HCT116 (cell line): ENCODE data around the gene HOXB1. TPM values are rescaled to one million over a fixed set of nuclear protein-coding genes. Genes with fewer than 3 reads are reported as not detected.
A peak's percentile ranks its signal among the peaks of the same experiment; 100 is the strongest.

Source experiments
- ATAC-seq: fragments of 200-7000 bp; cut with Tn5 transposase; 2 replicates; pipeline ENCODE4 v1.9.1; 2020; ENCODE audit warnings: mild to moderate bottlenecking, moderate library complexity
- BruUV-seq: library from RNA; stranded (reverse); fragments of 400-500 nt; replicated peaks from 2 replicates; lab custom pipeline; 2021; lab: Mats Ljungman, UMichigan
- CTCF ChIA-PET: fragments of 300-600 bp; sonication (Branson Sonifier 250); formaldehyde crosslinking; loops from one replicate; lab custom pipeline; 2021; ENCODE audit warnings: antibody characterized with exemption; lab: Charles Lee
- POLR2A ChIA-PET: fragments of 300-600, 350-600 bp; sonication (Branson Sonifier 250); formaldehyde crosslinking; loops from one replicate; lab custom pipeline; 2021; ENCODE audit warnings: antibody characterized with exemption; lab: Charles Lee
- RAD21 ChIA-PET, 2 experiments: fragments of 300-600 bp; sonication (Branson Sonifier 250); formaldehyde crosslinking; loops; one replicate each; lab custom pipeline; 2023; ENCODE audit warnings: low total read pairs in 2 of 2; ENCODE audit not compliant: uncharacterized antibody in 2 of 2, unreplicated experiment in 2 of 2, low non-redundant PET in 1 of 2; lab: Charles Lee
- DNase-seq: peaks from one replicate; pipeline ENCODE4 v3.0.0-alpha.2; 2010; ENCODE audit warnings: low read depth, low spot score
- H2AFZ ChIP-seq: fragments of 200-600 bp; shearing (Covaris generic), sonication (generic); 2 replicates; pipeline ENCODE4 v1.6.1; 2017; ENCODE audit warnings: low read depth, mixed run types, mixed read lengths, antibody characterized with exemption, low read length; ENCODE audit not compliant: poor library complexity, severe bottlenecking
- H3K27ac ChIP-seq: 2 replicates; pipeline ENCODE4 v1.5.1; 2012; ENCODE audit warnings: low read depth, low read length
- H3K27me3 ChIP-seq: fragments of 200-600 bp; sonication (generic); 2 replicates; pipeline ENCODE4 v1.6.1; 2016; ENCODE audit warnings: mixed run types, low read length, mixed read lengths; ENCODE audit not compliant: insufficient read depth
- H3K36me3 ChIP-seq, 2 experiments: fragments of 200-500 bp in 1 of 2; fragments of 200-600 bp in 1 of 2; sonication (Bioruptor generic) in 1 of 2; sonication (generic) in 1 of 2; 2 replicates each; pipeline versions ENCODE4 v1.5.1 to v1.6.1; 2014 to 2016; ENCODE audit warnings: low read length in 2 of 2, inconsistent platforms in 1 of 2, mixed read lengths in 1 of 2, mixed run types in 1 of 2; ENCODE audit not compliant: insufficient read depth in 2 of 2, control insufficient read depth in 1 of 2
- H3K4me1 ChIP-seq, 2 experiments: fragments of 200-600 bp in 1 of 2; sonication (generic) in 1 of 2; 2 replicates each; pipeline versions ENCODE4 v1.5.1 to v1.6.1; 2012 to 2017; ENCODE audit warnings: low read length in 2 of 2, inconsistent platforms in 1 of 2, mild to moderate bottlenecking in 1 of 2, mixed read lengths in 1 of 2, mixed run types in 1 of 2, moderate library complexity in 1 of 2; ENCODE audit not compliant: insufficient read depth in 2 of 2, control insufficient read depth in 1 of 2
- H3K4me2 ChIP-seq: fragments of 200-600 bp; sonication (generic); 2 replicates; pipeline ENCODE4 v1.6.1; 2017; ENCODE audit warnings: mixed run types, low read length, mixed read lengths
- H3K4me3 ChIP-seq, 2 experiments: fragments of 200-600 bp in 1 of 2; sonication (generic) in 1 of 2; replicated peaks in 1 of 2; 2 replicates each; pipeline ENCODE4 v1.5.1; 2011 to 2016; ENCODE audit warnings: low read length in 2 of 2, control low read depth in 1 of 2, low read depth in 1 of 2, mild to moderate bottlenecking in 1 of 2, mixed read lengths in 1 of 2, mixed run types in 1 of 2
- H3K79me2 ChIP-seq: fragments of 200-600 bp; sonication (generic); 2 replicates; pipeline ENCODE4 v1.6.1; 2017; ENCODE audit warnings: mild to moderate bottlenecking, mixed run types, low read length, moderate library complexity, mixed read lengths; ENCODE audit not compliant: insufficient read depth
- H3K9ac ChIP-seq: fragments of 200-600 bp; sonication (generic); 2 replicates; pipeline ENCODE4 v1.6.1; 2016; ENCODE audit warnings: low read length, mixed read lengths
- H3K9me2 ChIP-seq: fragments of 200-600 bp; sonication (generic), shearing (Covaris generic); 2 replicates; pipeline ENCODE4 v1.6.1; 2017; ENCODE audit warnings: mixed run types, mild to moderate bottlenecking, moderate library complexity; ENCODE audit not compliant: insufficient read depth
- H3K9me3 ChIP-seq, 2 experiments: fragments of 200-500 bp in 1 of 2; fragments of 200-600 bp in 1 of 2; sonication (Bioruptor generic) in 1 of 2; sonication (generic) in 1 of 2; 2 replicates each; pipeline ENCODE4 v1.6.1; 2014 to 2017; ENCODE audit warnings: low read length in 2 of 2, mixed read lengths in 2 of 2, inconsistent platforms in 1 of 2, low read depth in 1 of 2, mild to moderate bottlenecking in 1 of 2, mixed run types in 1 of 2, moderate library complexity in 1 of 2; ENCODE audit not compliant: control insufficient read depth in 1 of 2, insufficient read depth in 1 of 2
- H4K20me1 ChIP-seq: fragments of 200-600 bp; sonication (generic), shearing (Covaris generic); 2 replicates; pipeline ENCODE4 v1.6.1; 2017; ENCODE audit warnings: mixed run types, mild to moderate bottlenecking, moderate library complexity; ENCODE audit not compliant: insufficient read depth
- ATF3 ChIP-seq: IDR thresholded peaks from 2 replicates; pipeline ENCODE4 v1.6.1; 2012
- CBX3 ChIP-seq: IDR thresholded peaks from 2 replicates; pipeline ENCODE4 v1.6.1; 2012; ENCODE audit warnings: low read depth
- EGR1 ChIP-seq: IDR thresholded peaks from 2 replicates; pipeline ENCODE4 v1.6.1; 2012; ENCODE audit warnings: low read depth
- ELF1 ChIP-seq: IDR thresholded peaks from 2 replicates; pipeline ENCODE4 v1.6.1; 2012; ENCODE audit warnings: low read depth, borderline replicate concordance
- EZH2 ChIP-seq: fragments of 200-600 bp; sonication (generic); IDR thresholded peaks from 2 replicates; pipeline ENCODE4 v1.6.1; 2017; ENCODE audit warnings: antibody characterized with exemption, mixed run types
- EZH2phosphoT487 ChIP-seq: fragments of 200-600 bp; IDR thresholded peaks from 2 replicates; pipeline ENCODE4 v1.6.1; 2018; ENCODE audit warnings: antibody characterized with exemption, borderline replicate concordance
- JUND ChIP-seq: IDR thresholded peaks from 2 replicates; pipeline ENCODE4 v1.6.1; 2012
- POLR2A ChIP-seq: IDR thresholded peaks from 2 replicates; pipeline ENCODE4 v1.7.0; 2011; ENCODE audit warnings: borderline replicate concordance; ENCODE audit not compliant: insufficient read depth, insufficient read length; ENCODE audit errors: extremely low read depth
- POLR2AphosphoS5 ChIP-seq: IDR thresholded peaks from 2 replicates; pipeline ENCODE4 v1.6.1; 2011; ENCODE audit warnings: mild to moderate bottlenecking, low read depth, low read length, moderate library complexity
- RAD21 ChIP-seq: IDR thresholded peaks from 2 replicates; pipeline ENCODE4 v1.6.1; 2012; ENCODE audit warnings: low read depth, mild to moderate bottlenecking
- SIN3A ChIP-seq: IDR thresholded peaks from 2 replicates; pipeline ENCODE4 v1.6.1; 2012; ENCODE audit warnings: low read depth
- SP1 ChIP-seq: IDR thresholded peaks from 2 replicates; pipeline ENCODE4 v1.6.1; 2012; ENCODE audit warnings: low read depth
- TCF7L2 ChIP-seq: IDR thresholded peaks from 2 replicates; pipeline ENCODE4 v1.7.0; 2011; ENCODE audit warnings: borderline replicate concordance, inconsistent platforms; ENCODE audit not compliant: insufficient read depth, insufficient read length; ENCODE audit errors: extremely low read depth
- ZFX ChIP-seq: fragments of 450-650 bp; IDR thresholded peaks from 2 replicates; pipeline ENCODE4 v1.6.1; 2017
- ZNF274 ChIP-seq: fragments of 200-500 bp; sonication (Bioruptor generic); IDR thresholded peaks from 2 replicates; pipeline ENCODE4 v1.6.1; 2014; ENCODE audit warnings: mild to moderate bottlenecking, low read depth, low read length, inconsistent platforms
- intact Hi-C: fragments of 100-400 bp; cut with micrococcal nuclease; formaldehyde crosslinking; loops from 2 replicates; pipeline ENCODE4 v1.10.0; 2022
- total RNA-seq: library from RNA; stranded (reverse); gene quantifications from one replicate; pipeline ENCODE4 v1.2.1, GENCODE V29; 2021; ENCODE audit not compliant: unreplicated experiment
- TF ChIP-seq, protein P1 (sequence below): IDR thresholded peaks from 2 replicates; pipeline ENCODE4 v1.6.1; 2012
- TF ChIP-seq, protein P2 (sequence below): IDR thresholded peaks from 2 replicates; pipeline ENCODE4 v1.6.1; 2011; ENCODE audit warnings: mild to moderate bottlenecking, low read length, moderate library complexity; ENCODE audit not compliant: insufficient replicate concordance; ENCODE audit errors: extremely low read depth
- TF ChIP-seq, protein P3 (sequence below): IDR thresholded peaks from 2 replicates; pipeline ENCODE4 v1.6.1; 2012; ENCODE audit warnings: low read depth

The HOXB1 gene
- total RNA-seq, 1 experiment from 2014 or later: not detected

DNA sequence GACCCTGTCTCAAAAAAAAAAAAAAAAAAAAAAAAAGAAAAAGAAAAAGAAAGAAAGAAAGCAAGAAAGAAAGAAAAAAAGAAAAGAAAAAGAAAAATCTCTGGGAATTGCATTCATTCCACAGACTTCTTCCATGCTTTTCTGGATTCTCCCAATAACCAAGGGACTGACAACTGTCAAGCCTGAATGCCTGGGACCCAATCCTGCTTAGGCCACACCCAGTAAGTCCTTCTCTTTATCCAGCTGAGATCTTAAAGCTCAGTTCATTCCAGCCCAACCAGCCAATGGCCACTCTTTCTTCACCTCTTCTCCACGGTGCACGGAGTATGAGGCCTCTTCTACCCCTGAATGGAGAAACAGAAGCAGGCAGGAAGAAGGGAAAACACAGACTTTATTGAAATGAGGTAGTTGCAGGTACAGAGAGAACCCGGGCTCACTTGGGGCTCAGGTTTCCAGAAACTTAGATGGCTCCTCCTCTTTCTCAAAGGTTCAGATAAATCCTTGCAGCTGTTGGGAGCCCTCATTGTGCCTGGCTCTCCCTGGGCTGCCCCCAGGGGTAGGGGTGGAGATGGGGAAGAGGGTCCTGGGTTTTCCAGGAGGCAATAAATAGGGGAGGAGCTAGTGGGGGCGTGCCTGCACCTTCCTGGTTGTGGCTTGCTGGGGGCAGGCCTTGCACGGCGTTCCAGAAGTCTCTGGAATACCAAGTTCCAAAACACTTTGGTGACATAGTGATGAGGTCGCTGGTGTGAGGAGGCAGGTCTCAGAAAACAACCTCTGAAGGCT, 2.5 kb downstream of the HOXB1 start:
- DNase-seq: no peak
- Histone ChIP-seq H2AFZ (peak overlapping the region; percentile 77), H3K27ac (no peak overlapping the region), H3K9me3 (no peaks in the 10 kb centered on the region), H3K27me3 (no peaks in the 10 kb centered on the region), H3K4me2 (0 out of 2 replicates have a peak overlapping the region, but pooled peaks have one; percentile 4), H3K4me3 (no peak overlapping the region), H3K9me2 (no peaks in the 10 kb centered on the region), H3K36me3 (no peaks in the 10 kb centered on the region), H3K4me1 (peaks cover 0 to 7% of the 10 kb centered on the region in 2 experiments; a peak in 2 of 4 replicates), H4K20me1 (no peaks in the 10 kb centered on the region), H3K79me2 (no peaks in the 10 kb centered on the region), H3K9ac (no peak overlapping the region)
- no TSS peak for BruUV-seq
- RAD21 ChIA-PET: no interaction called here
- ATAC-seq: peak; percentile 36
- TF ChIP-seq ZNF274 (no peak), JUND (no peak), EGR1 (no peak), EZH2phosphoT487 (no peak), ZFX (no peak), RAD21 (no peak), ATF3 (no peak), POLR2A (no peak), POLR2AphosphoS5 (no peak), SIN3A (no peak), SP1 (no peak), CBX3 (no peak), TCF7L2 (no peak), EZH2 (no peak), ELF1 (no peak)
- TF ChIP-seq, protein P1, sequence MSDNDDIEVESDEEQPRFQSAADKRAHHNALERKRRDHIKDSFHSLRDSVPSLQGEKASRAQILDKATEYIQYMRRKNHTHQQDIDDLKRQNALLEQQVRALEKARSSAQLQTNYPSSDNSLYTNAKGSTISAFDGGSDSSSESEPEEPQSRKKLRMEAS: no peak
- TF ChIP-seq, protein P2, sequence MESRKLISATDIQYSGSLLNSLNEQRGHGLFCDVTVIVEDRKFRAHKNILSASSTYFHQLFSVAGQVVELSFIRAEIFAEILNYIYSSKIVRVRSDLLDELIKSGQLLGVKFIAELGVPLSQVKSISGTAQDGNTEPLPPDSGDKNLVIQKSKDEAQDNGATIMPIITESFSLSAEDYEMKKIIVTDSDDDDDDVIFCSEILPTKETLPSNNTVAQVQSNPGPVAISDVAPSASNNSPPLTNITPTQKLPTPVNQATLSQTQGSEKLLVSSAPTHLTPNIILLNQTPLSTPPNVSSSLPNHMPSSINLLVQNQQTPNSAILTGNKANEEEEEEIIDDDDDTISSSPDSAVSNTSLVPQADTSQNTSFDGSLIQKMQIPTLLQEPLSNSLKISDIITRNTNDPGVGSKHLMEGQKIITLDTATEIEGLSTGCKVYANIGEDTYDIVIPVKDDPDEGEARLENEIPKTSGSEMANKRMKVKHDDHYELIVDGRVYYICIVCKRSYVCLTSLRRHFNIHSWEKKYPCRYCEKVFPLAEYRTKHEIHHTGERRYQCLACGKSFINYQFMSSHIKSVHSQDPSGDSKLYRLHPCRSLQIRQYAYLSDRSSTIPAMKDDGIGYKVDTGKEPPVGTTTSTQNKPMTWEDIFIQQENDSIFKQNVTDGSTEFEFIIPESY: no peak
- TF ChIP-seq, protein P3, sequence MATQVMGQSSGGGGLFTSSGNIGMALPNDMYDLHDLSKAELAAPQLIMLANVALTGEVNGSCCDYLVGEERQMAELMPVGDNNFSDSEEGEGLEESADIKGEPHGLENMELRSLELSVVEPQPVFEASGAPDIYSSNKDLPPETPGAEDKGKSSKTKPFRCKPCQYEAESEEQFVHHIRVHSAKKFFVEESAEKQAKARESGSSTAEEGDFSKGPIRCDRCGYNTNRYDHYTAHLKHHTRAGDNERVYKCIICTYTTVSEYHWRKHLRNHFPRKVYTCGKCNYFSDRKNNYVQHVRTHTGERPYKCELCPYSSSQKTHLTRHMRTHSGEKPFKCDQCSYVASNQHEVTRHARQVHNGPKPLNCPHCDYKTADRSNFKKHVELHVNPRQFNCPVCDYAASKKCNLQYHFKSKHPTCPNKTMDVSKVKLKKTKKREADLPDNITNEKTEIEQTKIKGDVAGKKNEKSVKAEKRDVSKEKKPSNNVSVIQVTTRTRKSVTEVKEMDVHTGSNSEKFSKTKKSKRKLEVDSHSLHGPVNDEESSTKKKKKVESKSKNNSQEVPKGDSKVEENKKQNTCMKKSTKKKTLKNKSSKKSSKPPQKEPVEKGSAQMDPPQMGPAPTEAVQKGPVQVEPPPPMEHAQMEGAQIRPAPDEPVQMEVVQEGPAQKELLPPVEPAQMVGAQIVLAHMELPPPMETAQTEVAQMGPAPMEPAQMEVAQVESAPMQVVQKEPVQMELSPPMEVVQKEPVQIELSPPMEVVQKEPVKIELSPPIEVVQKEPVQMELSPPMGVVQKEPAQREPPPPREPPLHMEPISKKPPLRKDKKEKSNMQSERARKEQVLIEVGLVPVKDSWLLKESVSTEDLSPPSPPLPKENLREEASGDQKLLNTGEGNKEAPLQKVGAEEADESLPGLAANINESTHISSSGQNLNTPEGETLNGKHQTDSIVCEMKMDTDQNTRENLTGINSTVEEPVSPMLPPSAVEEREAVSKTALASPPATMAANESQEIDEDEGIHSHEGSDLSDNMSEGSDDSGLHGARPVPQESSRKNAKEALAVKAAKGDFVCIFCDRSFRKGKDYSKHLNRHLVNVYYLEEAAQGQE: no peak
- CTCF ChIA-PET: no interaction called here
- POLR2A ChIA-PET: no interaction called here
- intact Hi-C loops: no loop called here
